Stimulated activated CD4-positive, alpha-beta T cell treated with anti-CD3 and anti-CD28 coated beads, Interleukin-1b, Interleukin-23, amount 100 ng/mL, for 4 hours (primary cell): ENCODE results near the gene PHC1.
A peak's percentile ranks its signal among the peaks of the same experiment; 100 is the strongest.
"Not testable (repeated sequence)": the region's sequence is repeated elsewhere in the genome, so short reads cannot be mapped to it uniquely, and the experiment has no call there.

Experiments
- DNase-seq, 2 donors: peaks; one replicate each; pipeline ENCODE4 v3.0.0-alpha.2; 2020; ENCODE audit warnings: low read depth in 2 of 2

The PHC1 gene

GRCh38 chr12:8914033-8914715 lies at the start of gene PHC1:
Gene PHC1 (plus strand): TSS chr12:8914509. CDS start chr12:8917678, 3,169 bp downstream.
- DNase-seq: peak; percentile 63 to 74

DNA sequence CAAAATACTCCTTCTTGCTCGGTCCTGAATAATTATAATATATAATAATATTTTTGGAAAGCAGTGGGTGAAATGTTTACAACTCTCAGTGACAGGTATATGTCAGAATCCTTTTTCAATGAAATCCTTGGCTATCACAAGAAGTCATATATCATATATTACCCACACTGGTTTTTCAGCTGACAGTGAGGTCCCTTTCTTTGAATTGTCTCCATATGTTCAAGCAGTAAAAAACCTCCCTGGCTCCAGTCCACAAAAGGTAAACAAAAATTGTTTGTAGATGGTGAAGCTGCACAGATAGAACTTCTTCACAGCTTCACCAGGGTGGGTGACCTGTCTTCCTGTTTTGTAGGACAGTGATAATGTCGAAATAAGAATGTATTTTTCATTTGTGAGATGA lies 47.9 kb upstream of the PHC1 start:
- DNase-seq: no peak

- DNase-seq: no peak
Measured at GRCh38 chr12:8867009-8867408, 47.3 kb upstream of the PHC1 start.

DNA sequence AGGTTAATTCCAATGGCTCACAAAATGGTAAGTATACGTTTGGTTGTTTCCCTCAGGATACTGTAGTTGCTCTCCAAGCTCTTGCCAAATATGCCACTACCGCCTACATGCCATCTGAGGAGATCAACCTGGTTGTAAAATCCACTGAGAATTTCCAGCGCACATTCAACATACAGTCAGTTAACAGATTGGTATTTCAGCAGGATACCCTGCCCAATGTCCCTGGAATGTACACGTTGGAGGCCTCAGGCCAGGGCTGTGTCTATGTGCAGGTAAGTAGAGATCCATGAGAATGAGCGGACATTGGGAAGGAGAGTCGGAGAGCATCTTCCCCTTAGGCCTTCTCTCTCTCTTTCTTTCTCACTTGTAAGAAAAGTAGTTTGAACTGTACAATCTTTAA lies 46.5 kb upstream of the PHC1 start:
- no peak for DNase-seq

DNA sequence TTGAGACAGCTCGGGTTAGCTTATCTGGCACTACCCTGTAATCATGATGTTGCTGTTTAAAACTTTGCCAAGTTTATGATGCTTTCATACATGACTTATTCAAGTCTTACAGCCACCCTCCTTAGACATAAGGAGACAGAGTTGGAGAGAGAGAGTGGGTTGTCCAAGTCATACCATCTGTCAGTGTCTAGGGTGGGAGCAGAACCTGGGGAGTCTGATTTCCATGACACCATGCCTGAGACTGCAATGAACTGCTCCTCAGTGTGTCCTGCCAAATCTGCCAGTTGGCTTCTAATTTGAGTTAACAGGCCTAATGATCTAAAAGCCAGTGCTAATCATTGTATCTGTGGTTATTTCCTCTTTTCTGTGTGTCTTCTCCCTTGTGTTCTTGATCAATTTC lies 43.7 kb upstream of the PHC1 start:
- no peak for DNase-seq

- no peak for DNase-seq
Measured at GRCh38 chr12:8871068-8871467, 43.2 kb upstream of the PHC1 start.

GRCh38 chr12:8876887-8877286 lies 37.4 kb upstream of the PHC1 start:
- DNase-seq: no peak

GRCh38 chr12:8886502-8887284 lies 27.6 kb upstream of the PHC1 start:
- no peak for DNase-seq

DNA sequence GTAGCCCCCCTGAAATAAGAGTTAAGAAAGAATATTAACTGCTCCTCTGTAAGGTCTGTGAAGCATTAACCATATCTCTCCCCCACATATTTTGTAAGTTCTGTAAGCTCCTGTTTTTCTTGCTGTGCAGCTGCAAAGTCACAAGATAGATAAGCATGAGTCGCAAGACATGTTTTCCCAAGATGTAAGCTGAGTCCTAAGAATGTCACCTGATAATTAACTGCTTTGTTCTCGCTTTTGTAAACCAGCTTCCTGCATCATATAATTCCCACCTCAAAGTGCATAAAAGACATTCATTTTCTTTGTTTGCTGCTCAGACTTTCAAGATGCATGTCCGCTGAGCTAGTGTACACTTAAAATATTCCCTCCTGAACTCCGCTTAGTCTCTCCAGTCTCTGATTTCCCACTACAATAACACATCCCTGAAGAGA lies 27.0 kb upstream of the PHC1 start:
- DNase-seq: no peak

- peak; percentile 15 to 59 for DNase-seq
Measured at GRCh38 chr12:8890313-8891085, 23.8 kb upstream of the PHC1 start.

DNA sequence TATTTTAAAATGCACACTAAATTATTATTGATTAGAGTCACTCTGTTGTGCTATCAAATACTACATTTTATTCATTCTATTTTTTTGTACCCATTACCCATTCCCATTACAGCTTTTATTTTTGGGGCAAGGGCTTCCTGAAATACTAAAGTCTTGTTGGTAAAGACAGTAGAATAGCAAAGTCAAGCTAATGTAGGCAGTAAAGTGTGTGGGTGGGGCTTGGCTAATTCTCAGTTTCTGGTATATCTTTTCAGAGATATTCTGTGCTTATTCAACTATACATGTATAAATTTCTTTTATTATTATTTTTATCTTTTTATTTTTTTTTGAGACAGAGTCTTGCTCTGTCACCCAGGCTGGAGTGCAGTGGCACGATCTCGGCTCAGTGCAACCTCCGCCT lies 22.3 kb upstream of the PHC1 start:
- no peak for DNase-seq

DNA sequence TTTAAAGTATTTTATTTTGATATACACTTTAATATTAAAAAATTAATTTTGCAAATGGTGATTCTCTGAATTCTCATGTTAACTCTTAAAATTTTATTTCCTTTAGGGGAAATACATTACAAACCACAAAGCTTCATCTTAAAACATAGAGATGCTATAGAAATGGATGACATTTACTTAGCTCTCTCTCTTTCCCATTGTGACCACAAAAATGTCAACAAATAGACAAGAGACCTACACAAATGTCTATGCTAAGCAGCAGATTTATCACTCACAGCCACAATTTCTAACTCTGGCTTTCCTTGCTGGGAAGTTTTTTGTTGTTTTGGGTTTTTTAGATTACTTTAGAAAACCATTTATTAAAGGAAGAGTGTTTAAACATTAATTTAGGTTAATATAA lies 19.9 kb upstream of the PHC1 start:
- no peak for DNase-seq

DNA sequence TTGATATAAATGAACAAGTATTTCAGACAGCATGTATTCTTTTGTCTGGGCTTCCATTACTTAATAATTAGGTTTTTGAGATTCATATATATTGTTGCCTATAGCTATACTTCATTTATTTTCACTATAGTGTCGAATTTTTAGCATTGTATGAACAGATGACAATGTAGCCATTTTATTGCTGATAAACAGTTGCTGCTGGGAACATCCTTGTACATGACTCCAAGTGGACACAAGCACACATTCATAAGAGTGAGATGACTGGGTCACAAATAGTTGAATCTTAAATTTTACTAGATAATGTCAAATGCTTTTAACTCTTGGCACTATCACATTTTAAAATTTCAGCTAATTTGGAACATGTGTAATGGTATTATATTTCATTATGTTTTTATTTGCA lies 19.3 kb upstream of the PHC1 start:
- DNase-seq: no peak

GRCh38 chr12:8897081-8897480 lies 17.2 kb upstream of the PHC1 start:
- no peak for DNase-seq

DNA sequence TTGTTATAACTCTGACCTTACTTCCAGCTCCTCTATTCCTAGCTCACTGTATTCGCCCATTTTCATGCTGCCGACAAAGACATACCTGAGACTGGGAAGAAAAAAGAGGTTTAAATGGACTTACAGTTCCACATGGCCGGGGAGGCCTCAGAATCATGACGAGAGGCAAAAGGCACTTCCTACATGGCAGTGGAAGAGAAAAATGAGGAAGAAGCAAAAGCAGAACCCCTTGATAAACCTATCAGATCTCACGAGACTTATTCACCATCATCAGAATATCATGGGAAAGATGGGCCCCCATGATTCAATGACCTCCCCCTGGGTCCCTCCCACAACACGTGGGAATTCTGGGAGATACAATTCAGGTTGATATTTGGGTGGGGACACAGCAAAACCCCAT lies 14.5 kb upstream of the PHC1 start:
- DNase-seq: no peak

GRCh38 chr12:8902703-8903102 lies 11.6 kb upstream of the PHC1 start:
- DNase-seq: not testable (repeated sequence)

DNA sequence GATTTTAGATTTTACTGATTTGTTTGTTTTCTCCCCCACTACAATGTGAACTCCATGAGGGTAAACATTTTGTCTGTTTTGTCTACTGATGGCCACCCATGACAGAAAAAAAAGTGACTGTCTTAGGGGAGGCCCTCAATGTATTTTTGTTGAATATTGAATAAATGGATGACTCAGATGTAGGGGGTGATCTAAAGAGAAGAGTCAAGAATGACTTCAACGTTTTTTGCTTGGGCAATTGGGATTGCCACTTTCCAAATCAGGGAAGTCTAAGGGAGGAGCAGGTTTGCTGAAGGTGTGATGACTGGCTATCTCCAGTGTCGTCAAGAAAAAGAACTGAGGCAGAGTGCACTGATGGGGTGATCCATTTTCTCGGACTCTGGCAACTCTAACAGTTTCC lies 10.7 kb upstream of the PHC1 start:
- DNase-seq: no peak

GRCh38 chr12:8904665-8905064 lies 9.6 kb upstream of the PHC1 start:
- no peak for DNase-seq

DNA sequence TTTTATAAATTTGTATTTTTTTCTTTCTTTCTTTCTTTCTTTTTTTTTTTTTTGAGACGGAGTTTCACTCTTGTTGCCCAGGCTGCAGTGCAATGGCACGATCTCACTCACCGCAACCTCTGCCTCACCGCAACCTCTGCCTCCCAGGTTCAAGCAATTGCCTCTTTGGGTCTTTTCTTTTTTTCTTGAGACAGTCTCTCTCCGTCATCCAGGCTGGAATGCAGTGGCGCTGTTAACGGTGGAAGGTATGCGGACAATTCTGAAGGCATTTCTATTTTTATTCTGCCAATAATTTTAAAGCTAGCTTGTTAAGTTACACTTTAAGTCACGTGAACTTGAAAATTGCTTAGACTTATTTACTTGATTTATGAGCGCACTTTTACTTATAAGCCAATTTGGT lies 8.8 kb upstream of the PHC1 start:
- DNase-seq: no peak

DNA sequence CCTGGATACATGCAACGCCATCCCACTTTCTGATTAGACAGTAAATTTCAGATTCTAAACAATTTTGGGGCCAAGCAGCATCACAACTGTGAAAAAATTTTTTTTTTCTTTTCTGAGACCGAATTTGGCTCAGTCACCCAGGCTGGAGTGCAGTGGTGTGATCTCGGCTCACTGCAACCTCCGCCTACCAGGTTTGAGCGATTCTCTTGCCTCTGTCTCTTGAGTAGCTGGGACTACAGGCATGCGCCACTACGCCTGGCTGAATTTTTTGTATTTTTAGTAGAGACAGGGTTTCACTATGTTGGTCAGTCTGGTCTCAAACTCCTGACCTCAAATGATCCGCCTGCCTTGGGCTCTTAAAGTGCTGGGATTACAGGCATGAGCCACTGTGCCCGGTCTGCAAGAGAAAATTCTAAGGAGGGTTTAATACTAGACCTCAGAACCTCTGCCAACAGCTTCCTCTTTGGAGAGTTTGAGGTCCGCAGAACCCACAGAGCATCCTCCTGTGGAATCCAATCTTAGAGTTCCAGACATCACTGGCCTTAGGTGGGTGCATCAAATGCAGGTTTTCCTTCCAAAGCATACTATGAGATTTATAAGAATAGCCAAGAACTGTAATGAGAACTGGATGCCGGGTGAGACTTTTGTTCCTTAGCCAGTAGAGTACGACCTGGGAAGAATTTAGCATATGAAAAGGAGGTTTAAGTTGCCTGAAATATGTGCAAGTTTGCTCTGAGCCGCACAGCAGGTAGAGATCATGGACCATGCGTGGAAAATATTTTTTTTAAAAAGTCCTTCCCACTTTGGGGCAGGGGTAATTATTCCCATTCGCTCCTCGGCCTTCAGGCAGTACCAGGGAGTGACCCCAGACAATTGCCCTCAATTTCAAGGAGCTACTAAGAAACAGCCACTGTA lies 7.8 kb upstream of the PHC1 start:
- no peak for DNase-seq

DNA sequence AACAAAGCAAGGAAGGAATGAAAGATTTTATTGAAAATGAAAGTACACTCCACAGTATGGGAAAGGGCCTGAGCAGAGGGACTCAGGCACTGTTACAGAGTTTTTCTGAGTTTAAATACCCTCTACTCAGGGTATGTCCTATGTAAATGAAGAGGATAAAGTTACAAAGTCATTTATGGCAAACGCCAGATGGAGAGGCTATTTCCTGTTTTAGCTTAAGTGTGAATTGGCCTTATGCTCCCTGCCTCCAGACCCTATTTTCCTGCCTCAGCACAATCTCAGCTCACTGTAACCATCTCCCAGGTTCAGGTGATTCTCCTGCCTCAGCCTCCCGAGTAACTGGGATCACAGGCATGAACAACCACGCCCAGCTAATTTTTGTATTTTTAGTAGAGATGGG lies 6.8 kb upstream of the PHC1 start:
- DNase-seq: no peak

DNA sequence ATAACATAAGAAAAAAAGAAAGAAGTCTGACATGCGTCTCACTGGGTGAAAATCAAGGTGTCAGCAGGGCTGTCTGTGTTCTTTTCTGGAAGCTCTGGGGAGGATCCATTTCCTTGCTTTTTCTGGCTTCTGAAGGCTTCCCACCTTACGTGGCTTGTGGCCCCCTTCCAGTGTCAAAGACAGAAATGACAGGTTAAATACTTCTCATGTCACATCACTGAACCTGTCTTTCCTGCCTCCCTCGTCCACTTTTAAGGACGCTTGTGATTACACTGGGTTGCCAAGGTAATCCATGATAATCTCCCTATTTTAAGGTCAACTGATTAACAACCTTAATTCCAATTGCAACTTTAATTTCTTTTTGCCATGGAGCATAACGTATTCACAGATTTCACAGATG lies 4.6 kb upstream of the PHC1 start:
- DNase-seq: no peak
